K562 (cell line): ENCODE data around the gene OR2A12. TPM values are rescaled to one million over a fixed set of nuclear protein-coding genes. Genes with fewer than 3 reads are reported as not detected.

Source experiments
- ATF7 ChIP-seq: fragments of 450-650 bp; IDR thresholded peaks from 2 replicates; pipeline ENCODE4 v1.7.1; 2014; ENCODE audit warnings: mild to moderate bottlenecking, moderate library complexity
- HMGXB4 ChIP-seq: sonication (generic); formaldehyde crosslinking; IDR thresholded peaks from 2 replicates; pipeline ENCODE4 v1.8.1; 2023; ENCODE audit warnings: mild to moderate bottlenecking, missing genetic modification reagents
- JUND ChIP-seq, 2 experiments: IDR thresholded peaks; 2 replicates in 1 of 2; 3 replicates in 1 of 2; pipeline ENCODE4 v1.6.1; 2011; ENCODE audit warnings: borderline replicate concordance in 2 of 2, low read depth in 2 of 2, low read length in 2 of 2, improper control_type of control experiment in 1 of 2, missing biosample characterization in 1 of 2, missing genetic modification characterization in 1 of 2, missing genetic modification reagents in 1 of 2
- POLR2AphosphoS2 ChIP-seq: IDR thresholded peaks from 2 replicates; pipeline ENCODE4 v1.6.1; 2012; ENCODE audit warnings: low read length, improper control_type of control experiment
- POLR2G ChIP-seq: fragments of 200-400 bp; formaldehyde crosslinking; IDR thresholded peaks from 2 replicates; pipeline ENCODE4 v1.6.1; 2017; ENCODE audit warnings: low read depth, mild to moderate bottlenecking, antibody characterized with exemption, low read length, moderate library complexity
- ZKSCAN3 ChIP-seq: fragments of 250-450 bp; sonication (Bioruptor Pico); IDR thresholded peaks from 2 replicates; pipeline ENCODE4 v1.4.0; 2020
- ZNF408 ChIP-seq: fragments of 250-450 bp; sonication (Bioruptor Pico); IDR thresholded peaks from 2 replicates; pipeline ENCODE4 v1.4.0; 2020; ENCODE audit warnings: low read depth, mild to moderate bottlenecking, moderate library complexity
- ZNF609 ChIP-seq: sonication (generic); formaldehyde crosslinking; IDR thresholded peaks from 2 replicates; pipeline ENCODE4 v1.8.1; 2023; ENCODE audit warnings: missing genetic modification reagents, mild to moderate bottlenecking, borderline replicate concordance
- ZNF644 ChIP-seq: fragments of 200-800 bp; sonication (Bioruptor generic); IDR thresholded peaks from 2 replicates; pipeline ENCODE4 v1.6.1; 2016; ENCODE audit warnings: low read depth, missing genetic modification characterization, missing compliant biosample characterization
- polyA plus RNA-seq, 8 experiments: library from polyadenylated mRNA; depleted of rRNA in 4 of 8; stranded (reverse) in 5 of 8; unstranded in 3 of 8; fragments of >200 nt; fragmentation: Nextera tagmentation in 2 of 8; fragmentation: Illumina TruSeq in 1 of 8; extraction: Ambion mirVana in 2 of 8; extraction: Trizol in 1 of 8; gene quantifications; 2 replicates each; pipeline versions ENCODE4 v1.2.1 to v1.2.3, GENCODE V29; 2011 to 2014; ENCODE audit warnings: inconsistent platforms in 1 of 8, missing spikeins in 1 of 8
- total RNA-seq, 7 experiments: library from RNA; depleted of rRNA in 6 of 7; stranded (reverse); fragments of >200 nt in 6 of 7; fragmentation: Illumina TruSeq in 2 of 7; extraction: Trizol in 2 of 7; gene quantifications; 2 replicates each; pipeline versions ENCODE4 v1.2.1 to v1.2.3, GENCODE V29; 2011 to 2021; ENCODE audit warnings: low replicate concordance in 1 of 7

OR2A12 gene
- total and polyA plus RNA-seq, 9 of the 15 experiments (the other 6 are each of a cell fraction or from before 2014, with no cell fraction given), result not detected

- TF ChIP-seq POLR2AphosphoS2 (no peak), JUND (IDR thresholded peaks at IDR 0.05; ENCODE audit: borderline replicate concordance, low read depth, low read length) (0 out of 2 replicates have a peak, but pooled peaks have one; percentile 14), JUND (tag; IDR thresholded peaks at IDR 0.05; ENCODE audit: borderline replicate concordance, low read depth, low read length) (peak; percentile 27; the same call in 1 of the 3 replicates), ZNF609 (CRISPR knock-in tag) (no peak), POLR2G (no peak), ZNF644 (tag) (no peak), ZKSCAN3 (CRISPR knock-in tag) (no peak), ZNF408 (CRISPR knock-in tag) (no peak), HMGXB4 (CRISPR knock-in tag) (no peak), ATF7 (peak; percentile 47; the same call in 1 of the 2 replicates)
These were observed 16.1 kb upstream of the OR2A12 start (continued) for GRCh38 chr7:144069953-144070352.
